Fibroblast of peridontal ligament (primary cell): ENCODE measurements around the gene TOR1B.
"Not testable (repeated sequence)": the region's sequence is repeated elsewhere in the genome, so short reads cannot be mapped to it uniquely, and the experiment has no call there.

Source experiments
- DNase-seq: peaks from one replicate; pipeline ENCODE4 v3.0.0-alpha.2; 2010; ENCODE audit errors: extremely low read depth

The TOR1B gene

DNA sequence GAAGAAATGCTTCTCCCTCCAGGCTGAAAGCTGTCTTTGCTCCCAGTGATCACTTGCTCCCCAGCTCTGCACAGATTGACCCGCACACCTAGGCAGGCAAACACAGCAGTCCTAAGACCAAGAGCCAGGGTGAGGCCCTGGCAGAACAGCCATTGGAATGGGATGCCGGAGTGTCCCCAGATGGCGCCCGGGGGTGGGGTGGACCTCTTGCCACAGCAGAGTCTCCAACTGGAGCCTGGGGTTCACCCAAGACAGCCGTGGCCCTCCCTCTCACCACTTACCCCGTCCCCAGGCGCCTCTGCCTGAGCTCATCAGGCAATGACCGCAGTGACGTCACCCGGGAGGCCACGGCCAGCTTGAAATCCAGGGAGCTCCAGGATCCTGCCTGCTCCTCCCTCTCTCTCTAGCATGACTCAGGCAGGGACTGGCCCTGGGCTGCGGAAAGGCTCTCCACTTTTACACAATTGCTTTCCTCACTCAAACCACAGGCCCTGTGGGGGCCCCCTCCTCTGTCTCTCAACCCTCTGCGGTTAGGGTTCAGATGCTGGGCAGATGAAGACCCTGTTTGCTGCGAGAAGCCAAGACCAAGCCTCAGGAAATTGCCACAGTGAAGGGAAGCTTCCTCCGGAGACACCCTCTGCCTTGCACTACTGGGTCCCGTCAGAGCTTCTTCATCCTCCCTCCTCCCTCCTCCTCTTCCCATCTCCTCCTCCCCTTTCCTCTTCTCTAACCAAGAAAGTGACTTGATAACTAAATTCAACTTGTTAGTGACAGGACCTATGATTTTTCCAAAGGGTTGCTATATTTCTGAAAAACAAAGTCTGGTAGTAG is 25.8 kb upstream of the TOR1B start:
- DNase-seq = peak; percentile 100

DNA sequence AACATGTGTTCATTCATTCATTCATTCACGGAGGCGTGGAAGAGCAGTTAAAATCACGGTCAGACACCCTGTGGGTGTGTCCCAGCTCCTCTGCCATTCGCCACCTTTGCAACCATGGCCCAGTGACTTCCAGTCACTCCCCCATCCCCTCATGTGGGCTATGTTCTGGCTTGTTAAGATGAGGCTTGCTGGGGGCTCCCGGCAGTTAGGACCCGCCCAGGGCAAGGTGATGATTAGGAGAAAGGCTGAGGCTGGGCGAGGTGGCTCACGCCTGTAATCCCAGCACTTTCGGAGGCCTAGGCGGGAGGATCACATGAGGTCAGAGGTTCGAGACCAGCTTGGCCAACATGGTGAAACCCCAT is 25.2 kb upstream of the TOR1B start:
- no peak for DNase-seq

DNA sequence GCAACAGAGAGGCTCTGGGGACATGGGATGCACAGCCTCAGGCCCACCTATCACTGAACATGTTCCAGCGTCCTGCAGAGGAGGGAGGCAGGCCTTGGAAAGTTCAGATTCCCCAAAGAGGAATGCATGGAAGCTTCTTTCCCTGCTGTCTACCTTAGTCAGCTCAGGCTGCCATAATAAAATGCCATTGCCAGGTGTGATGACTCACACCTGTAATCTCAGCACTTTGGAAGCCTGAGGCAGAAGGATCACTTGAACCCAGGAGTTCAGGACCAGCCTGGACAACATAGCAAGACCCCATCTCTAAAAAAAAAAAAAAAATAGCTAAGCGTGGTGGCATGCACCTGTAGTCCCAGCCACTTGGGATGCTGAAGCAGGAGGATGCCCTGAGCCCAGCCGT is 24.5 kb upstream of the TOR1B start:
- no peak for DNase-seq

DNA sequence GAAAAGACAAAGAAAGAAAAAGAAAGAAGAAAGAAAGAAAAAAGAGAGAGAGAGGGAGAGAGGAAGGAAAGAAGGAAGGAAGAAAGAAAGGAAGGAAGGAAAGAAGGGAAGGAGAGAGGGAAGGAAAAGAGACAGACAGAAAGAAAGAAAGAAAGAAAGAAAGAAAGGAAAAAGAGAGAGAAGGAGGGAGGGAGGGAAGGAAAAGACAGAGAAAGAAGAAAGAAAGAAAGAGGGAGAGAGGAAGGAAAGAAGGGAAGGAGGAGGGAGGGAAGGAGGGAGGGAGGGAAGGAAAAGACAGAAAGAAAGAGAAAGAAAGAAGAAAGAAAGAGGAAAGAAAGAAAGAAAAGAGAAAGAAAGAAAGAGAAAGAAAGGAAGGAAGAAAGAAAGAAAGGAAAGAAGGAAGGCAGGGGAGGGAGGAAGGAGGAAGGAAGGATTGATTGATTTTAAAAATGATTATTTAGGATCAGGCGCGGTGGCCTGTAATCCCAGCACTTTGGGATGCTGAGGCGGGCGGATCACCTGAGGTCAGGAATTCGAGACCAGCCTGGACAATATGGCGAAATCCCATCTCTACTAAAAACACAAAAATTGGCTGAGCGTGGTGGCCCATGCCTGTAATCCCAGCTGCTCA is 23.3 kb upstream of the TOR1B start:
- no peak for DNase-seq

DNA sequence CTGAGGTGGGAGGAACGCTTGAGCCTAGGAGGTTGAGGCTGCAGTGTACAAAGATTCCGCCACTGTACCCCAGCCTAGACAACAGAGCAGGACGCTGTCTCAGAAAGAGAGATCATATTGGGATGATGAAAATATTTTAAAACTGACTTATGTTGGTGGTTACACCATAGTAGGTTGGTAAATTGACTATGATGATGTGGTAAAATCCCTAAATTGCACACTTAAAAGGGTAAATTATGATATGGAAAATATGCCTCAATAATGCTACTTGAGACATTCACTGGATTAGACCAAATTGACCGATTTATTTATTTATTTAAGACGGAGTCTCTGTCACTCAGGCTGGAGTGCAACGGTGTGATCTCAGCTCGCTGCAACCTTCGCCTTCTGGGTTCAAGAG is 21.9 kb upstream of the TOR1B start:
- peak; percentile 24 for DNase-seq

DNA sequence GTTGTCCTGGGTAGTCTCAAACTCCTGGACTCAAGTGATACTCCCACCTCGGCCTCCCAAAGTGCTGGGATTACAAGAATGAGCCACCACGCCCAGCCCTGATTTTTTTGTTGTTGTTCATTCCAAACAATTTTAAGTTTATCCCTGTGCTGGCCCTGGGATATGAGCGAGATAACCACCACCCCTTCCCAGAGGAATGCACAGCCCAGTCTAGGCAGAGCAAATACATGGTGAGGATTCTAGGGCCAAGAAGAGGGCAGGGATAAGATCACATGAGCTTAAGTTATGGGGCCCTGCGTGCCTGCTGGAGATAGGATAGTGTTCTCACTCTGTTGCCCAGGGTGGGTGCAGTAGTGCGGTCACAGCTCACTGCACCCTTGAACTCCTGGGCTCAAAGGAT is 21.0 kb upstream of the TOR1B start:
- DNase-seq = peak; percentile 75

DNA sequence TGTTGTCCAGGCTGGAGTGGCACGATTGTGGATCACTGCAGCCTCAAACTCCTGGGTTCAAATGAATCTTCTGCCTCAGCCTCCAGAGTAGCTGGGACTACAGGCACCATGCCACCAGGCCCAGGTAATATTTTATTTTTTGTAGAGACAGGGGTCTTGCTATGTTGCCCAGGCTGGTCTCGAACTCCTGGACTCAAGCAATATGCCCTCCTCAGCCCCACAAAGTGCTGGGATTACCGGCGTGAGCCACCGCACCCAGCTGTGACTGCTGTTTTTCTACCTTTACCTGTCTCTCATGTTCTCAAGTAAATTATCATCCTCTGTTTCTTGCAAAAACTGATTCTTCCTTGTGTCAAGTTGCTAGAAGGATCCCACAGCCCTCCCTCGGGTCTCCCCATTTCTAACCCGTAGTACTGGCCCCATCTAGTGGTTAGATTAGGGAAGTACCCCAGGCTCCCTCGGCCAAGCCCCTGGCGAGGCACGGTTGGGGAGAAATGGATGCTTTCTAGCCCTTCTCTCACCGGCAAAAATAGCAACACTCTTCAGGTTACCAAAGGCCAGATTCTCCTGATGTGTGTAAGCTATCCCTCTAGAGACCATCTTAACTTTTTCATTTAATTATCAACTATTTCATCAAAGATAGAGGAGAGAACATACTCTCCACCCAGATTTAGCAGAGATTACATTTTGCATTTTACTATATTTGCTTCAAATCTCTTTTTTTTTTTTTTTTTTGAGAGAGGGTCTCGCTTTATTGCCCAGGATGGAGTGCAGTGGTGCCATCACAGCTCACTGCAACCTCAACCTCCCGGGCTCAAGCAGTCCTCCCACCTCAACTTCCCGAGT is 19.2 kb upstream of the TOR1B start:
- DNase-seq = peak; percentile 87

DNA sequence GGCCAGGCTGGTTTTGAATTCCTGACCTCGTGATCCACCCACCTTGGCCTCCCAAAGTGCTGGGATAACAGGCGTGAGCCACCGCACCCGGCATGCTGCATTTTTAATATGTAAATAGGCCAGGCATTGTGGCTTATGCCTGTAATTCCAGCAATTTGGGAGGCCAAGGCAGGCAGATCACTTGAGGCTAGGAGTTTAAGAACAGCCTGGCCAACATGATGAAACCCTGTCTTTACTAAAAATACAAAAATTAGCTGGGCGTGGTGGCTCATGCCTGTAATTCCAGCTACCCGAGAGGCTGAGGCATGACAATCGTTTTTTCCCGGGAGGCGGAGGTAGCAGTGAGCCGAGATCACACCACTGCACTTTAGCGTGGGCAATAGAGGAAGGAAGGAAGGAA is 18.0 kb upstream of the TOR1B start:
- DNase-seq = not testable (repeated sequence)

DNA sequence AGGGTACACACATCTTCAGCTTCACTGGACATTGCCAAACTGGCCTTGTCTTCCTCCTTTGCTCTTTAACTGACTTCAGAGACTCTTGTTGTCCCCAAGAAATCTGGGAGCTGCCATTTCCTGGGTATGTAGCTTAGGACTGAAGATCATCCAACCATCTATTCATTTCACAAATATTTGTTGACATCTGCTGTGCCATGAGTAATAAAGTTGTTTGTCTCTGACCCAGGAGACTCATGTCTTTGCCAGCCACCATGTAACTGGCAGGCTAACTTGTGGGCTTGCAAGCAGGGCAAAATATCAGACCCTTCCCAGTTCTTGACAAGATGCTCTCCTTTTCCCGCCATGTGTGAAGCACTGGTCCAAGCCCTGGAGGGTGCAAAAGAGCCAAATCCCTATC is 17.1 kb upstream of the TOR1B start:
- DNase-seq = no peak

DNA sequence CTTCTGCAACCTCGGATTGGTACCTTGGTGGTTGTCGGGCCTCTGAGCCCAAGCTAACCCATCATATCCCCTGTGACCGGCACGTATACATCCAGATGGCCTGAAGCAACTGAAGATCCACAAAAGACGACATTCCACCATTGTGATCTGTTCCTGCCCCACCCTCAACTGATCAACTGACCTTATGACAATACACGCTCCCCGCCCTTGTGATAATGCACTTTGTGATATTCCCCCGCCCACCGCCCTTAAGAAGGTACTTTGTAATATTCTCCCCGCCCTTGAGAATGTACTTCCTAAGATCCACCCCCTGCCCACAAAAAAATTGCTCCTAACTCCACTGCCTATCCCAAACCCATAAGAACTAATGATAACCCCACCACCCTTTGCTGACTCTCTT is 16.5 kb upstream of the TOR1B start:
- no peak for DNase-seq

DNA sequence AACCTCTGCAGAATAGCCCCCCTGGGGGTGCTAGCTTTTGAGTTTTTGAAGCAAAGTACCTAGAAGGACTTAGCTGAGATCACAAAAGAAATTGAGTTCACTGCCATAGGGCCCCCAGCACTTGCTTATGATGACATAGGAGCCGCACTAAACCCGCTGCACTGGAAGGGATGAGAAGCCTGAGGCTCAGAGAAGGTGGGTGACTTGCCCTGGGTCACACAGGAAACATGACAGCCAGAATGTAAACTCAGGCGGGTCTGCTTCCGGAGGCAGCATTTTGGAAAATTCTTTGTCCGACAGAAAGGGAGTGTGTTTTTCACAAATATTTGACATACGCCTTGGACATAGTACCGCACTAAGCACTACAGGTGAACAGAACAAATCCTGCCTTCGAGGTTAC is 8.4 kb upstream of the TOR1B start:
- DNase-seq = no peak

DNA sequence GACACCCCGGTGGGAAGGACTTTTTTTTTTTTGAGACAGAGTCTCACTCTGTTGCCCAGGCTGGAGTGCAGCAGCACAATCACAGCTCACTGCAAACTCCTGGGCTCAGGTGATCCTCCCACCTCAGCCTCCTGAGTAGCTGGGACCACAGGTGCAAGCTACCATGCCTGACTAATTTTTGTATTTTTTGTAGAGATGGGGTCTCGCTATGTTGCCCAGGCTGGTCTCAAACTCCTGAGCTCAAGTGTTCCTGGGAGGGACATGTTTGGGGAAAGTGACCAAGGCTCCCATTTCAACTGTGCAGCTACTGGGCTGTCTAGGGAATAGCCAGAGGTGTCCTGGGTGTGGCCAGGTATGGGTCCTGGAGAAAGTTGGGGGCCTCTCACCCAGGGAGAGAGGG is 7.0 kb upstream of the TOR1B start:
- not testable (repeated sequence) for DNase-seq

DNA sequence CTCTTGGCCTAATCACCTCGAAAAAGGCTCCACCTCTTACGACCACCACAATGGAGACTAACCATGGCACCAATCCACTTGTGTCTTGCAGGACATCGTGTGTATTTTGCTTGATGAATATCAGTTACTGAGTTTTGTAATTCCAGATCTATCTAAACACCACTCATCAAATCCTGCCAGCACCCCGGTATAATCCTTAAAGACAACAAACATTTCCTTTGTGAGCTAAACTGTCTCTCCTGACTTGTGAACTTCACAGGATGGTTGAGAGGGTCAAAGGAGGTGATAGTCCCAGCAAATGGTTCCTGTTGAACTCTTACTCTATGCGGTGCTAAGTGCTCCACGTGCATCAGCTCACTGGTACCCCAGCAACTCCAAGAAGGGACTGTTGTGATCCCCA is 4.0 kb upstream of the TOR1B start:
- no peak for DNase-seq

DNA sequence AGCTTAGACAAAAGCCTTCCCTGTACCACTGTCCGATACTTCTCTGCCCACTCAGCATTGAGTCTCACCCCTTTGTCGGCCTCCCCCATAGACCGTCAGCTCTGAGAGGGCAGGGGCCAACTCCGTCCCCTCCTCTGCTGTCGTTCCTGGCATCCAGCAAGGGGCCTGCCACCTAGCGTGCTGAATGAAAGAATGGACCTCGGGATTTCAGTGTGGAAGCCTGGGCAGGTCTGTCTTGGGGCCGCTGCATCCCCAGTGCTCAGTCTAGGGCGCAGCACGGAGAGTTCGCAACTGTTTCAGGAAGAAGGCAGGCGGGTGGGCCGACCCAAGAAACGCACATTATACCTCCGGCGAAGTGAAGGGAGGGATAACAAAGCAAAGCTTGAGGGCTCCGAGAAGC is 1.5 kb upstream of the TOR1B start:
- DNase-seq = no peak

DNA sequence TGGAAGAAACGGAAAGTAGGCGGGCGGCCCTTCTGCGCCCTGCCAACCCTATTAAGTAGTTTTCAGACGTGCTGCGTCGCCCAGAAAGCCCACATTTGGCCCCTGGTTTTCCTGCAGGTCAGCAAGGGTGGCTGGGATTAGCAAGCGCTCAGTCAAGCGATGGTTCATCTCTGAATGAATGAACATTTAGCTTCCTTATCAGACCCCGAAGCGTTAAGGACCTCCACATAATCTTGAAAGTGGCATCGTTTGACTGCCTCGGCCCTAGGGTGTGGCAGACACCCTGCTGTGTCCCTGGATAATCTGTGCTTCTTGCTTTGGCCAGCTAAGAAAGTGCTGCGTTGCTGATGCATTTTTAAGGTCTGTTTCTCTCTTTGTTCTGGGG is 684 bp downstream of the TOR1B start:
- peak; percentile 8 for DNase-seq

DNA sequence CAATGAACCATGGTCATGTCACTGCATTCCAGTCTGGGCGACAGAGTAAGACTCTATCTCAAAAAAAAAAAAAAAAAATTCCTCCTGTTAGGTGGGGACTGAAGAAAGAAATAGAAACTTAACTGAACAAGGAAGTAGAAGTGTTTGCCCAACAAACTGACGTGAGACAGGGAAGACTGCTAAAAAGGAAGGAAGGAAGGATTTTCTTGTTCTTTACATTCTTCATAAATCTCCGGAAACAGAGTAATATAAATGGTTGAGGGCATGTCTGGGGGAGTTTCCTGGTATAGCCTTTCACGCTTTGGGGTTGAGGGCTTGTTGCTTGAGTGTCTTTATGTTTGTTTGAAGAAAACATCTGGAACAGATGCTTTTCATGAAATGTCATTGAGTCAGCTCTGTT is 3.1 kb downstream of the TOR1B start:
- DNase-seq = no peak

DNA sequence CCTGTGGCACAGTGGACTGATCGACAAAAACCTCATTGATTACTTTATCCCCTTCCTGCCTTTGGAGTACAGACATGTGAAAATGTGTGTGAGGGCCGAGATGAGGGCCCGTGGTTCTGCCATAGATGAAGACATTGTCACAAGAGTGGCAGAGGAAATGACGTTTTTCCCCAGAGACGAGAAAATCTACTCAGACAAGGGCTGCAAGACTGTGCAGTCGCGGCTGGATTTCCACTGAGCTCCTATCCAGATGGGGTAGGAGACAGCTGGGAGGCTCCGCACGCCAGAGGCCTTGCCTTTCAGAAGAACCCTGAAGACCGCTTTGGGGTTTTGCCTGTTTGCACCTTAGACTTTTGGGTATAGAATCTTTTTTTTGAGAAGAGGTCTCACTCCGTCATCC is 6.4 kb downstream of the TOR1B start:
- DNase-seq = no peak

DNA sequence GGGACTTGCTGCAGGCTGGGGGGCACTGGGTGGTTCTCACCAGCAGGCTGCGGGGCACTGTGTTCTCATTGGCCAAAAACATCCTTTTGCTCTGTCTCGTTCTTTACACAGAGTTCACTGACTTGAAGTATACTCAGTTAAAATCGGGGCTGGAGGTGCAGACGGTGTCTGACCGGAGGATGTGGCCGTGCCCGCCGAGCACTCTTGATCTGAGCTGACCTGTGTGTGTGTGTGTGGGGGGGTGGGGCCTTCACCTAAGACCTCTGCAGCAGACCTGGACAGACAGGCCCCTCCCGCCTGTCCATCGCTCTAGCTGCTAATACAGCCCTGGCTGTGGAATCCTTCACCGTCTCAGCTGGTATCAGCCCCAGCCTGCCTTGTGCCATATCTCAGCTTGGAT is 7.1 kb downstream of the TOR1B start:
- no peak for DNase-seq

DNA sequence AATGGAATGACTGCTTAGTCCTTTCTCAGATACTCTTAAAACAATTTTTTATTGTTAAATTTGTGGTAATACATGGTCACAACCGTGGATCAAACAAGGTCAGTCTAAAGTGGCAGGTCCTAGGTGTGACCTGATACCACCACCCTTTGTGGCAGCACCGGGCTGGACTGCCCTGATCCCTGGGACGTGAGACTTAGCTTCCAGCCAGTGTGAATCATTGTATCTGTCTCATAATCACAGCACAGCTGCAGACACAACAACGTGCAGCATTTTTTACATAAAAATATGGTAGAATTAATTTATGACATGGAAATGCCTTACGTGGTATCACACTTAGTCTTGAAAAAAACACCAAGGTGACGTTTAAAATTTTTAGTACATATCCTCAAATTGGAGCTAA is 7.8 kb downstream of the TOR1B start:
- DNase-seq = no peak

DNA sequence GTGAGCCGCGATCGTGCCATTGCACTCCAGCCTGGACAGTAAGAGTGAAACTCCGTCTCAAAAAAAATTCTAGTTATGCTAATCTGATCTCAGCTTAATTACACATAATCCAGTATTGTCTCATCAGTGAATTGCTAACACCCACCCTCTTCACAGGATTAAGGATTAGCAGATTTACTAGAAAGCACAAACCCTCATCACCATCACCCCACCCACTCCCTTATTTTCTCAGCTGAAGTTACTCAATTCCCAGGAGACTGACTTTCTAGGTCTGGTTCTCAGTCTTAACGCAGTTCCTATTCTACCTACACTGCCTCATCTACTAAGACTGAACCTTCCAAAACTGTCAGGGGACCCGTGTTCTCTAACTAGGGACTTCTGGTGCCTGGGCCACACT is 9.0 kb downstream of the TOR1B start:
- peak; percentile 9 for DNase-seq

DNA sequence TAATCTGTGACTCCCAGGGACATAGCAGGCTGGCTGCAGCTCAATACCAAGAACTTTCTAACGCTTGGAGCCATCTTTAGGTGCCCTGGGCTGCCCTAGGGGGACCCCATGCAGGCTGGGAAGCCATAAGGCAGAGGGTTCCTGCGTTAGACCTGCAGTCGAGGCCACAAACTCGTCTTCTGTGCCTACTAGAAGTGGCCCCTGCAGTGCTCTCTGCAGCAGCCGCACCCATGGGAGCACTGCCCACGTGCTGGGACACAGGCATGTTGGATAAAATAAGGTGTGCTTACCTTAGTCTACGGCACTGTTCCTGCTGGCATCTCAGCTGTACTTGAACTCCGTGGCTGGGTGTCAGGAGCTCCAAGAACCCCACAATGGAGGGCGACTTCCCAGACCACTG is 9.4 kb downstream of the TOR1B start:
- no peak for DNase-seq

DNA sequence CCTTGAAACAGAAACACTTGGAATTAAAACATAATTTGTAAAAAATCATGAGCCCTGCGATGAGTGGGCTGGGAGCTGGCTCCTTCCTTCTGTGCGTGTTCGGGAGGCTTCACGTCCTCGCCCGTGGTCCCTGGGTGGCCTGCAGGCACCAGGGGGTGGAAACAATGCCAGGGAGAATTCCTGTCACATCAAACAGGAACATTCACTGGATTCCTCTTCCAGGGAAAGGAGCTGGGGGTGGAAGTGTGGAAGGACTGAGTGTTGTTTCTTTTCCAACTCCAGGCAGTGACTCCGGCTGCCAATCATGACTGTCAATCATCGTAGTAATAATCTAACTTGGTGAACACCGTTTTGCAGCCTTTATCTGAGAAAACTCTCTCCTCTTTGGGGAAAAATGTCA is 10.7 kb downstream of the TOR1B start:
- DNase-seq = no peak
